Fibroblast of lung (primary cell): ENCODE results near the gene YKT6. TPM values are rescaled to one million over a fixed set of nuclear protein-coding genes. Genes with fewer than 3 reads are reported as not detected.
A peak's percentile ranks its signal among the peaks of the same experiment; 100 is the strongest.

Experiments
- DNase-seq, 2 donors: peaks; one replicate each; pipeline versions ENCODE4 v3.0.0 to v3.0.0-alpha.2; 2010; ENCODE audit warnings: low read depth in 2 of 2
- H2AFZ ChIP-seq: 2 replicates; pipeline ENCODE4 v1.5.1; 2012; ENCODE audit warnings: low read length, control low read depth, inconsistent platforms
- H3K27ac ChIP-seq: 2 replicates; pipeline ENCODE4 v1.5.1; 2011; ENCODE audit warnings: low read length, control low read depth; ENCODE audit not compliant: insufficient read depth
- H3K27me3 ChIP-seq: 2 replicates; pipeline ENCODE4 v1.5.1; 2011; ENCODE audit warnings: mild to moderate bottlenecking, low read length; ENCODE audit not compliant: control insufficient read depth, insufficient read depth
- H3K36me3 ChIP-seq: 2 replicates; pipeline ENCODE4 v1.5.1; 2011; ENCODE audit warnings: low read length; ENCODE audit not compliant: control insufficient read depth, insufficient read depth
- H3K4me1 ChIP-seq: 2 replicates; pipeline ENCODE4 v1.5.1; 2011; ENCODE audit warnings: low read length; ENCODE audit not compliant: control insufficient read depth, insufficient read depth; ENCODE audit errors: extremely low read depth
- H3K4me2 ChIP-seq: 2 replicates; pipeline ENCODE4 v1.5.1; 2011; ENCODE audit warnings: low read length, control low read depth; ENCODE audit not compliant: insufficient read depth; ENCODE audit errors: extremely low read depth
- H3K4me3 ChIP-seq, 4 experiments: fragments of 200-600 bp in 1 of 4; sonication (generic) in 1 of 4; replicated peaks in 1 of 4; 2 replicates each; pipeline ENCODE4 v1.5.1; 2011 to 2016; ENCODE audit warnings: low read length in 4 of 4, low read depth in 3 of 4, mild to moderate bottlenecking in 3 of 4, control low read depth in 2 of 4, inconsistent platforms in 1 of 4, mixed read lengths in 1 of 4; ENCODE audit not compliant: insufficient read depth in 1 of 4; ENCODE audit errors: control extremely low read depth in 1 of 4
- H3K79me2 ChIP-seq: 2 replicates; pipeline ENCODE4 v1.5.1; 2012; ENCODE audit warnings: mild to moderate bottlenecking, low read length, inconsistent platforms; ENCODE audit not compliant: control insufficient read depth, insufficient read depth
- H3K9ac ChIP-seq: 2 replicates; pipeline ENCODE4 v1.5.1; 2011; ENCODE audit warnings: mild to moderate bottlenecking, low read length, control low read depth; ENCODE audit not compliant: insufficient read depth
- H3K9me3 ChIP-seq: 2 replicates; pipeline ENCODE4 v1.5.1; 2012; ENCODE audit warnings: low read depth, low read length; ENCODE audit not compliant: control insufficient read depth, insufficient read depth
- H4K20me1 ChIP-seq: 2 replicates; pipeline ENCODE4 v1.5.1; 2011; ENCODE audit warnings: low read length; ENCODE audit not compliant: control insufficient read depth, insufficient read depth; ENCODE audit errors: extremely low read depth
- CTCF ChIP-seq, 2 donors: IDR thresholded peaks in 1 of 2; conservative IDR thresholded peaks in 1 of 2; 1 replicate in 1 of 2; 2 replicates in 1 of 2; pipeline ENCODE4 v1.5.1; 2011 to 2012; ENCODE audit warnings: low read length in 2 of 2, control low read depth in 1 of 2, inconsistent platforms in 1 of 2, low read depth in 1 of 2, mild to moderate bottlenecking in 1 of 2
- EZH2 ChIP-seq: IDR thresholded peaks from 2 replicates; pipeline ENCODE4 v1.5.1; 2012; ENCODE audit warnings: low read length, control low read depth, mild to moderate bottlenecking; ENCODE audit errors: missing control alignments
- polyA plus RNA-seq, 2 donors: library from polyadenylated mRNA; depleted of rRNA in 1 of 2; stranded (reverse) in 1 of 2; unstranded in 1 of 2; fragments of >200 nt; gene quantifications; 2 replicates each; pipeline ENCODE4 v1.2.1, GENCODE V29; 2011 to 2012; ENCODE audit warnings: missing spikeins in 1 of 2
- total RNA-seq: library from RNA; depleted of rRNA; stranded (reverse); fragments of >200 nt; gene quantifications from 2 replicates; pipeline ENCODE4 v1.2.1, GENCODE V29; 2014

The YKT6 gene
- total and polyA plus RNA-seq, 2 donors (not counting 1 experiment from before 2014, with no cell fraction given) = 90.0 to 99.0 TPM

- no peak for DNase-seq
- no peak overlapping the region for H3K27ac ChIP-seq
- no peak overlapping the region for H3K4me3 ChIP-seq
- H4K20me1 ChIP-seq = no peaks in the 10 kb centered on the region
- H3K36me3 ChIP-seq = no peaks in the 10 kb centered on the region
- H2AFZ ChIP-seq = no peak overlapping the region
- no peak overlapping the region for H3K4me2 ChIP-seq
- H3K9me3 ChIP-seq = no peaks in the 10 kb centered on the region
- no peak overlapping the region for H3K9ac ChIP-seq
- H3K79me2 ChIP-seq = no peaks in the 10 kb centered on the region
- H3K4me1 ChIP-seq = peaks cover 4% of the 10 kb centered on the region
- H3K27me3 ChIP-seq = peaks cover 16% of the 10 kb centered on the region
- TF ChIP-seq CTCF (conservative IDR thresholded peaks at IDR 0.05 in 1 of 2, IDR thresholded peaks at IDR 0.05 in 1 of 2; ENCODE audit: low read depth in 1 of 2, low read length in 2 of 2) = no peak
- TF ChIP-seq EZH2 = no peak
These were observed 17.4 kb upstream of the YKT6 start for GRCh38 chr7:44183386-44183785.

- H3K27ac ChIP-seq = no peak overlapping the region
- no peak overlapping the region for H3K4me2 ChIP-seq
- no peaks in the 10 kb centered on the region for H4K20me1 ChIP-seq
- peaks cover 13% of the 10 kb centered on the region for H3K27me3 ChIP-seq
- no peak overlapping the region for H3K4me3 ChIP-seq
- no peaks in the 10 kb centered on the region for H3K79me2 ChIP-seq
- H2AFZ ChIP-seq = no peak overlapping the region
- H3K36me3 ChIP-seq = no peaks in the 10 kb centered on the region
- H3K9me3 ChIP-seq = no peaks in the 10 kb centered on the region
- no peak overlapping the region for H3K9ac ChIP-seq
- DNase-seq = peak; percentile 57 to 89
- H3K4me1 ChIP-seq = peaks cover 4% of the 10 kb centered on the region
- TF ChIP-seq EZH2 = no peak
- no peak for TF ChIP-seq CTCF (conservative IDR thresholded peaks at IDR 0.05 in 1 of 2, IDR thresholded peaks at IDR 0.05 in 1 of 2; ENCODE audit: low read depth in 1 of 2, low read length in 2 of 2)
These were observed 16.4 kb upstream of the YKT6 start for GRCh38 chr7:44184206-44184872.

- H2AFZ ChIP-seq = peak overlapping the region; percentile 7
- H3K4me1 ChIP-seq = peaks cover 4% of the 10 kb centered on the region
- no peaks in the 10 kb centered on the region for H3K36me3 ChIP-seq
- no peak overlapping the region for H3K27ac ChIP-seq
- H4K20me1 ChIP-seq = no peaks in the 10 kb centered on the region
- no peak for DNase-seq
- H3K9ac ChIP-seq = no peak overlapping the region
- no peak overlapping the region for H3K4me3 ChIP-seq
- no peaks in the 10 kb centered on the region for H3K9me3 ChIP-seq
- H3K79me2 ChIP-seq = no peaks in the 10 kb centered on the region
- no peak for TF ChIP-seq CTCF (conservative IDR thresholded peaks at IDR 0.05 in 1 of 2, IDR thresholded peaks at IDR 0.05 in 1 of 2; ENCODE audit: low read depth in 1 of 2, low read length in 2 of 2)
- TF ChIP-seq EZH2 = no peak
- H3K27me3 ChIP-seq = peaks cover 12% of the 10 kb centered on the region
- H3K4me2 ChIP-seq = no peak overlapping the region
These were observed 15.8 kb upstream of the YKT6 start for GRCh38 chr7:44184873-44185446.
